ENCODE results near the gene COL4A2.
"Not testable (repeated sequence)": the region's sequence is repeated elsewhere in the genome, so short reads cannot be mapped to it uniquely, and the experiment has no call there.

The COL4A2 gene

GRCh38 chr13:110438776-110439175, 131.7 kb downstream of the COL4A2 start:
- no peak for DNase-seq (ENCODE audit: low read depth in 2 of 2)

- DNase-seq (ENCODE audit: low read depth in 2 of 2), result no peak
Observed at GRCh38 chr13:110440946-110441731, 134.1 kb downstream of the COL4A2 start.

GRCh38 chr13:110442930-110443621, 136.0 kb downstream of the COL4A2 start:
- DNase-seq (ENCODE audit: low read depth in 2 of 2), result no peak

GRCh38 chr13:110443622-110444225, 136.6 kb downstream of the COL4A2 start:
- DNase-seq (ENCODE audit: low read depth in 2 of 2), result no peak

GRCh38 chr13:110444226-110444653, 137.2 kb downstream of the COL4A2 start:
- DNase-seq (ENCODE audit: low read depth in 2 of 2), result no peak

GRCh38 chr13:110445183-110445582, 138.1 kb downstream of the COL4A2 start:
- DNase-seq (ENCODE audit: low read depth in 2 of 2), result no peak

GRCh38 chr13:110445722-110446574, 138.9 kb downstream of the COL4A2 start:
- no peak for DNase-seq (ENCODE audit: low read depth in 2 of 2)

GRCh38 chr13:110446575-110446890, 139.4 kb downstream of the COL4A2 start:
- DNase-seq (ENCODE audit: low read depth in 2 of 2), result no peak

- DNase-seq (ENCODE audit: low read depth in 2 of 2), result no peak
Observed at GRCh38 chr13:110447058-110447511, 140.0 kb downstream of the COL4A2 start.

GRCh38 chr13:110447801-110448200, 140.7 kb downstream of the COL4A2 start:
- no peak for DNase-seq (ENCODE audit: low read depth in 2 of 2)

GRCh38 chr13:110448230-110448629, 141.1 kb downstream of the COL4A2 start:
- no peak for DNase-seq (ENCODE audit: low read depth in 2 of 2)

GRCh38 chr13:110448677-110449076, 141.6 kb downstream of the COL4A2 start:
- no peak for DNase-seq (ENCODE audit: low read depth in 2 of 2)

GRCh38 chr13:110449219-110450015, 142.3 kb downstream of the COL4A2 start:
- no peak for DNase-seq (ENCODE audit: low read depth in 2 of 2)

GRCh38 chr13:110450016-110450900, 143.2 kb downstream of the COL4A2 start:
- DNase-seq (ENCODE audit: low read depth in 2 of 2), result no peak

GRCh38 chr13:110450941-110451730, 144.1 kb downstream of the COL4A2 start:
- no peak for DNase-seq (ENCODE audit: low read depth in 2 of 2)

- not testable (repeated sequence) for DNase-seq (ENCODE audit: low read depth in 2 of 2)
Observed at GRCh38 chr13:110453091-110453490, 146.0 kb downstream of the COL4A2 start.

- DNase-seq (ENCODE audit: low read depth in 2 of 2), result no peak
Observed at GRCh38 chr13:110453797-110454196, 146.7 kb downstream of the COL4A2 start.

- DNase-seq (ENCODE audit: low read depth in 2 of 2), result no peak
Observed at GRCh38 chr13:110454227-110454859, 147.3 kb downstream of the COL4A2 start.

- DNase-seq (ENCODE audit: low read depth in 2 of 2), result no peak
Observed at GRCh38 chr13:110454956-110455355, 147.9 kb downstream of the COL4A2 start.
